Measurements from ENCODE around the gene CRIM1.

The CRIM1 gene

GRCh38 chr2:36433311-36434217 lies 78.0 kb downstream of the CRIM1 start:
- TF ChIP-seq REST (IDR thresholded peaks at IDR 0.05; ENCODE audit: insufficient read depth in 1 of 2, low read depth in 2 of 2, low read length in 2 of 2) (no peak), TAF1 (IDR thresholded peaks at IDR 0.05; ENCODE audit: borderline replicate concordance, insufficient read depth, low read length) (no peak), SIN3A (IDR thresholded peaks at IDR 0.05; ENCODE audit: borderline replicate concordance, insufficient read depth, low read length) (no peak), POLR2AphosphoS5 (IDR thresholded peaks at IDR 0.05; ENCODE audit: low read depth, low read length) (no peak), FOXP2 (optimal IDR thresholded peaks at IDR 0.05; ENCODE audit: borderline replicate concordance, extremely low read depth, extremely low read length, insufficient read depth) (no peak)

GRCh38 chr2:36438449-36438977 lies 82.9 kb downstream of the CRIM1 start:
- TF ChIP-seq FOXP2 (optimal IDR thresholded peaks at IDR 0.05; ENCODE audit: borderline replicate concordance, extremely low read depth, extremely low read length, insufficient read depth) (no peak), TAF1 (IDR thresholded peaks at IDR 0.05; ENCODE audit: borderline replicate concordance, insufficient read depth, low read length) (no peak), POLR2AphosphoS5 (IDR thresholded peaks at IDR 0.05; ENCODE audit: low read depth, low read length) (no peak), REST (IDR thresholded peaks at IDR 0.05; ENCODE audit: insufficient read depth in 1 of 2, low read depth in 2 of 2, low read length in 2 of 2) (no peak), SIN3A (IDR thresholded peaks at IDR 0.05; ENCODE audit: borderline replicate concordance, insufficient read depth, low read length) (no peak)

GRCh38 chr2:36439084-36439483 lies 83.5 kb downstream of the CRIM1 start:
- no peak for TF ChIP-seq TAF1 (IDR thresholded peaks at IDR 0.05; ENCODE audit: borderline replicate concordance, insufficient read depth, low read length)
- no peak for TF ChIP-seq REST (IDR thresholded peaks at IDR 0.05; ENCODE audit: insufficient read depth in 1 of 2, low read depth in 2 of 2, low read length in 2 of 2)
- no peak for TF ChIP-seq SIN3A (IDR thresholded peaks at IDR 0.05; ENCODE audit: borderline replicate concordance, insufficient read depth, low read length)
- no peak for TF ChIP-seq POLR2AphosphoS5 (IDR thresholded peaks at IDR 0.05; ENCODE audit: low read depth, low read length)
- TF ChIP-seq FOXP2 (optimal IDR thresholded peaks at IDR 0.05; ENCODE audit: borderline replicate concordance, extremely low read depth, extremely low read length, insufficient read depth), result no peak

GRCh38 chr2:36441065-36441625 lies 85.6 kb downstream of the CRIM1 start:
- TF ChIP-seq REST (IDR thresholded peaks at IDR 0.05; ENCODE audit: insufficient read depth in 1 of 2, low read depth in 2 of 2, low read length in 2 of 2), result no peak
- TF ChIP-seq FOXP2 (optimal IDR thresholded peaks at IDR 0.05; ENCODE audit: borderline replicate concordance, extremely low read depth, extremely low read length, insufficient read depth), result no peak
- no peak for TF ChIP-seq TAF1 (IDR thresholded peaks at IDR 0.05; ENCODE audit: borderline replicate concordance, insufficient read depth, low read length)
- TF ChIP-seq SIN3A (IDR thresholded peaks at IDR 0.05; ENCODE audit: borderline replicate concordance, insufficient read depth, low read length), result no peak
- no peak for TF ChIP-seq POLR2AphosphoS5 (IDR thresholded peaks at IDR 0.05; ENCODE audit: low read depth, low read length)
